M059J (cell line): ENCODE data around the gene EFNA4. TPM values are rescaled to one million over a fixed set of nuclear protein-coding genes. Genes with fewer than 3 reads are reported as not detected.
"Not testable (repeated sequence)": the region's sequence is repeated elsewhere in the genome, so short reads cannot be mapped to it uniquely, and the experiment has no call there.

ENCODE experiments used
- DNase-seq: peaks from one replicate; pipeline ENCODE4 v3.0.0-alpha.2; 2012; ENCODE audit warnings: low read depth
- total RNA-seq: library from RNA; depleted of rRNA; stranded (reverse); fragments of >200 nt; shearing (Covaris generic); gene quantifications from 2 replicates; pipeline ENCODE4 v1.2.3, GENCODE V29; 2014

EFNA4 gene
- total RNA-seq, 1 experiment from 2014 or later: 22.8 TPM

GRCh38 chr1:155086856-155087535 is 23.5 kb downstream of the EFNA4 start:
- no peak for DNase-seq

GRCh38 chr1:155091071-155092051 is 27.8 kb downstream of the EFNA4 start:
- DNase-seq: peak; percentile 53

GRCh38 chr1:155092131-155092530 is 28.6 kb downstream of the EFNA4 start:
- DNase-seq: no peak

- no peak for DNase-seq
Measured at GRCh38 chr1:155092641-155093040, 29.1 kb downstream of the EFNA4 start.

- peak; percentile 60 for DNase-seq
Measured at GRCh38 chr1:155093911-155094621, 30.5 kb downstream of the EFNA4 start.

GRCh38 chr1:155094622-155094948 is 31.0 kb downstream of the EFNA4 start:
- no peak for DNase-seq

GRCh38 chr1:155099331-155099730 is 35.8 kb downstream of the EFNA4 start:
- no peak for DNase-seq

GRCh38 chr1:155103325-155103724 is 39.8 kb downstream of the EFNA4 start:
- DNase-seq: no peak

- no peak for DNase-seq
Measured at GRCh38 chr1:155104605-155105534, 41.3 kb downstream of the EFNA4 start.

- DNase-seq: no peak
Measured at GRCh38 chr1:155105604-155106011, 42.1 kb downstream of the EFNA4 start.

- DNase-seq: no peak
Measured at GRCh38 chr1:155106862-155107261, 43.3 kb downstream of the EFNA4 start.

- no peak for DNase-seq
Measured at GRCh38 chr1:155107309-155108264, 44.0 kb downstream of the EFNA4 start.

- no peak for DNase-seq
Measured at GRCh38 chr1:155108296-155108695, 44.8 kb downstream of the EFNA4 start.

GRCh38 chr1:155110381-155110780 is 46.8 kb downstream of the EFNA4 start:
- DNase-seq: no peak

- no peak for DNase-seq
Measured at GRCh38 chr1:155110826-155111225, 47.3 kb downstream of the EFNA4 start.

GRCh38 chr1:155113450-155113980 is 50.0 kb downstream of the EFNA4 start:
- DNase-seq: no peak

GRCh38 chr1:155116113-155116764 is 52.7 kb downstream of the EFNA4 start:
- no peak for DNase-seq

- DNase-seq: no peak
Measured at GRCh38 chr1:155117610-155118009, 54.1 kb downstream of the EFNA4 start.

GRCh38 chr1:155118090-155118489 is 54.5 kb downstream of the EFNA4 start:
- not testable (repeated sequence) for DNase-seq
